PFSK-1 (cell line): Measurements from ENCODE around the gene ITGA1.

Experiments used
- FOXP2 ChIP-seq: optimal IDR thresholded peaks from 2 replicates; pipeline ENCODE3; 2011; ENCODE audit warnings: borderline replicate concordance, control low read depth, inconsistent platforms; ENCODE audit not compliant: insufficient read depth; ENCODE audit errors: extremely low read length, extremely low read depth
- POLR2AphosphoS5 ChIP-seq: IDR thresholded peaks from 2 replicates; pipeline ENCODE4 v1.6.1; 2012; ENCODE audit warnings: low read depth, mild to moderate bottlenecking, control low read depth, low read length, moderate library complexity
- SIN3A ChIP-seq: IDR thresholded peaks from 2 replicates; pipeline ENCODE4 v1.6.1; 2012; ENCODE audit warnings: mild to moderate bottlenecking, low read length, moderate library complexity, borderline replicate concordance; ENCODE audit not compliant: insufficient read depth
- TAF1 ChIP-seq: IDR thresholded peaks from 2 replicates; pipeline ENCODE4 v1.6.1; 2012; ENCODE audit warnings: low read length, control low read depth, borderline replicate concordance; ENCODE audit not compliant: insufficient read depth
- TF ChIP-seq, protein P1 (sequence below), 2 experiments: IDR thresholded peaks; 2 replicates each; pipeline versions ENCODE4 v1.6.1 to v1.8.0; 2011 to 2012; ENCODE audit warnings: low read depth in 2 of 2, low read length in 2 of 2, control low read depth in 1 of 2, inconsistent platforms in 1 of 2, mild to moderate bottlenecking in 1 of 2, moderate library complexity in 1 of 2; ENCODE audit not compliant: insufficient read depth in 1 of 2

Gene ITGA1

GRCh38 chr5:52864884-52865283 lies 77.2 kb downstream of the ITGA1 start:
- TF ChIP-seq SIN3A (no peak), TAF1 (no peak)

- TF ChIP-seq, protein P1, sequence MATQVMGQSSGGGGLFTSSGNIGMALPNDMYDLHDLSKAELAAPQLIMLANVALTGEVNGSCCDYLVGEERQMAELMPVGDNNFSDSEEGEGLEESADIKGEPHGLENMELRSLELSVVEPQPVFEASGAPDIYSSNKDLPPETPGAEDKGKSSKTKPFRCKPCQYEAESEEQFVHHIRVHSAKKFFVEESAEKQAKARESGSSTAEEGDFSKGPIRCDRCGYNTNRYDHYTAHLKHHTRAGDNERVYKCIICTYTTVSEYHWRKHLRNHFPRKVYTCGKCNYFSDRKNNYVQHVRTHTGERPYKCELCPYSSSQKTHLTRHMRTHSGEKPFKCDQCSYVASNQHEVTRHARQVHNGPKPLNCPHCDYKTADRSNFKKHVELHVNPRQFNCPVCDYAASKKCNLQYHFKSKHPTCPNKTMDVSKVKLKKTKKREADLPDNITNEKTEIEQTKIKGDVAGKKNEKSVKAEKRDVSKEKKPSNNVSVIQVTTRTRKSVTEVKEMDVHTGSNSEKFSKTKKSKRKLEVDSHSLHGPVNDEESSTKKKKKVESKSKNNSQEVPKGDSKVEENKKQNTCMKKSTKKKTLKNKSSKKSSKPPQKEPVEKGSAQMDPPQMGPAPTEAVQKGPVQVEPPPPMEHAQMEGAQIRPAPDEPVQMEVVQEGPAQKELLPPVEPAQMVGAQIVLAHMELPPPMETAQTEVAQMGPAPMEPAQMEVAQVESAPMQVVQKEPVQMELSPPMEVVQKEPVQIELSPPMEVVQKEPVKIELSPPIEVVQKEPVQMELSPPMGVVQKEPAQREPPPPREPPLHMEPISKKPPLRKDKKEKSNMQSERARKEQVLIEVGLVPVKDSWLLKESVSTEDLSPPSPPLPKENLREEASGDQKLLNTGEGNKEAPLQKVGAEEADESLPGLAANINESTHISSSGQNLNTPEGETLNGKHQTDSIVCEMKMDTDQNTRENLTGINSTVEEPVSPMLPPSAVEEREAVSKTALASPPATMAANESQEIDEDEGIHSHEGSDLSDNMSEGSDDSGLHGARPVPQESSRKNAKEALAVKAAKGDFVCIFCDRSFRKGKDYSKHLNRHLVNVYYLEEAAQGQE (IDR thresholded peaks at IDR 0.05; ENCODE audit: insufficient read depth in 1 of 2, low read depth in 2 of 2, low read length in 2 of 2): no peak
- no peak for TF ChIP-seq FOXP2
- no peak for TF ChIP-seq TAF1
- no peak for TF ChIP-seq POLR2AphosphoS5
Observed at GRCh38 chr5:52867809-52868208, 80.1 kb downstream of the ITGA1 start.

GRCh38 chr5:52868417-52868816 lies 80.7 kb downstream of the ITGA1 start:
- no peak for TF ChIP-seq TAF1

- TF ChIP-seq POLR2AphosphoS5: no peak
- TF ChIP-seq, protein P1 (IDR thresholded peaks at IDR 0.05; ENCODE audit: insufficient read depth in 1 of 2, low read depth in 2 of 2, low read length in 2 of 2): no peak
- no peak for TF ChIP-seq SIN3A
- no peak for TF ChIP-seq FOXP2
- TF ChIP-seq TAF1: no peak
Observed at GRCh38 chr5:52869391-52869790, 81.7 kb downstream of the ITGA1 start.

DNA sequence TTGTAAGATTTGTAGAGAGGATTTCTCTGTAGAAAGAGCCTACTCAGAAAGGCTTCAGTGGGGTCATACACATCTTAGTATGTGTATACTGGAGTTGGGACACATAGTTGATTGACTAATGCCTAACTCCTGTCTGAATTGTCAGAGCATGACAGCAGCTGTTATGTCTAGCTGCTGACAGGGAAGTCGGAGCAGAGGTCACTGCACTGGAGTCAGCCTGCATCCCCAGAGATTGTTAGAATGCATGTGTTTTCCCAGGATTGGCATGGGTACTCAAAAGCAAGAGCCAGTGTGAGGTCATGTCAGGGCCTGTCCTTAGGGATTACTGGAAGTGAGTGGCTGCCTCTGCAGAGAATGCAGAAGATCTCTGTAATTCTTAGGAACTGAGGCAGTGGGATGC lies 82.7 kb downstream of the ITGA1 start:
- TF ChIP-seq SIN3A: no peak
- TF ChIP-seq TAF1: no peak
- TF ChIP-seq, protein P1 (IDR thresholded peaks at IDR 0.05; ENCODE audit: insufficient read depth in 1 of 2, low read depth in 2 of 2, low read length in 2 of 2): peak in 1 of 2 experiments; percentile 15; a peak in 1 of 4 replicates
- TF ChIP-seq FOXP2: no peak
- no peak for TF ChIP-seq POLR2AphosphoS5

DNA sequence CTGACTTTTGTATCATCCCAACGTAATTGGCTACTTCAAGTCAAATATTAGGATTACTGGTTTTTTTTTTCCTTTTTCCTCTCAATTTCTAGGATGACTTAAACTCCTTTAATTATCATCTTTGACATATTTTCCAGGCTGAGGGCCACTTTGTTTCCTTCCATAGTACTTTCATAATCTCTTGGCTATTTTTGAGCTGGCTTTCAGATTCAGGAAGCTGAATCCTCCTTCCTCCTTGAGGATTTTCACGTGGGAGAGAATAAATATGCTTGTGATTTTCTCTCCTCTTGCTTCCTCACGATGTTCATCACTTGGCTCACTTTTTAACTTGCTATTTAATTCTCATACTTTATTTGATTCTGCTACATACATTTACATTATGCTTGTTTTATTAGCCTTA lies 88.1 kb downstream of the ITGA1 start:
- TF ChIP-seq POLR2AphosphoS5 (no peak), SIN3A (no peak), TAF1 (no peak), FOXP2 (no peak)
- TF ChIP-seq, protein P1 (IDR thresholded peaks at IDR 0.05; ENCODE audit: insufficient read depth in 1 of 2, low read depth in 2 of 2, low read length in 2 of 2): no peak
